GM18951 (cell line): ENCODE measurements around the gene IGFALS.
"Not testable (repeated sequence)": the region's sequence is repeated elsewhere in the genome, so short reads cannot be mapped to it uniquely, and the experiment has no call there.

Experiments
- POLR2A ChIP-seq: IDR thresholded peaks from 4 replicates; pipeline ENCODE4 v1.6.1; 2011; ENCODE audit warnings: mild to moderate bottlenecking; ENCODE audit not compliant: insufficient read length, insufficient read depth; ENCODE audit errors: extremely low read depth
- in situ Hi-C: fragments of 300-500 bp; cut with MboI; formaldehyde crosslinking; loops from one replicate; pipeline ENCODE4 v1.12.0; 2022; ENCODE audit warnings: low sequenced_read_pairs, mixed read lengths, inconsistent platforms; ENCODE audit not compliant: unreplicated experiment

The IGFALS gene

DNA sequence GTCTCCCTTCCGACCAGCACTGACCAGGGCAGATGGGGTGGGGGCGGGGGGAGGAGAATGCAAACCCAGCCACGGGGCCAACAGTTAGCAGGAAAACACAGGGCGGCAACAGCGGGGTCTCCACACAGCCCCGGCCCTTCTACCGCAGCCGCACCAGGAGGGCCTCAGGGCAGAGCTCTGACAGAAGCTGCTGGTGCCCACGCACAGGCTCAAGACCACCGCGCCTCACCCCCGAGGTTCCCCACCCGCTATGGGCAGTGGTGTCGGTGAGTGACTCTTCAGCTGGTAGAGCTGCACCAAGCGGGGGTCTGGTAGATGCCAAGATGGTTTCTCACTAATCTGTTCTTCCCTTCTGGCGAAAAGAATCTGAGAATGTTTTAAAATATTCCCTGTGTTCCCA lies 17.0 kb upstream of the IGFALS start:
- in situ Hi-C loops = no loop called here
- no peak for TF ChIP-seq POLR2A

DNA sequence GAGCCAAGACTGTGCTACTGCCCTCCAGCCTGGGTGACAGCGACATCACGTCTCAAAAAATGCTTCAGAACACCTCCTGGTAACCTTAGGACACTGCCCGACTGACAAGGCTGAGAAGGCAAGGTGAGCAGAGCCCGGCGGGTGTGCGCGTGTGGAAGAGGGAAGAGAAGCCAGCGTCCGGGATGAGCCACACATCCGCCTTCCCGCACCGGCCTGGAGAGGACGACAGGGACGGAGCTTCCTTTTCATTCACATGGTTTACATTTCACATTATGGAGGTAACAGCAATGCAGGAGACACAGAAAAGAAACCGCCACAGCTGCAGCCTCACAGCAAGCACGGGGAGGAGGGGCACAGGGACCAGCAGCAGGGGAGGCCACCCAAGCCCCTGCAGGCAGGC lies 16.6 kb upstream of the IGFALS start:
- in situ Hi-C loops = no loop called here

DNA sequence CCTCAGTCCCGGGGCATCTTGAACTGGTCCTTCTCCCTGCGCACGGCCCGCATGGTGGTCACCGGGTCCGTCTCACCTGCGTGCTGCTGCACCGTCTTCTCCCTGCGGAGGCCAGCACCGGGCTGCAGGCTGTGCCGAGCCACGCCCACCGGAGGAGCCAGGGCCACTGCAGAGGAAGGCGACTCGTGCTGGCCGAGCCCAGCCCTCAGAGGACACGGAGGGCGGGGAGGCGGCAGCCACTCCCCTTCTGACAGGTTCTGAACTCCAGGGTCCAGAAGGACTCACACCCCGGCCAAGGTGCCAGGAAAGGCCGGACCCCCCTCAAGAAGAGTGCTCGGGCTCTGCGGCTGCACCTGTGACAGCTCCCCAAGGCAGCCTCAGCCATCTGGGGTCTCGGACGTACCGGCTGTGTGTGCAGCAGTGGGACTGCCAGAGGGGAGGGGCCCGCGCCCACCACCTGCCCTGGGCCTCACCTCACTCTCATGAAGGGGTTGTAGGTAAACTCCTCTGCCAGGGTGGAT lies 15.8 kb upstream of the IGFALS start:
- in situ Hi-C loops = no loop called here
- TF ChIP-seq POLR2A = no peak

More for the DNA sequence above, 16.6 kb upstream of the IGFALS start:
- TF ChIP-seq POLR2A = no peak

DNA sequence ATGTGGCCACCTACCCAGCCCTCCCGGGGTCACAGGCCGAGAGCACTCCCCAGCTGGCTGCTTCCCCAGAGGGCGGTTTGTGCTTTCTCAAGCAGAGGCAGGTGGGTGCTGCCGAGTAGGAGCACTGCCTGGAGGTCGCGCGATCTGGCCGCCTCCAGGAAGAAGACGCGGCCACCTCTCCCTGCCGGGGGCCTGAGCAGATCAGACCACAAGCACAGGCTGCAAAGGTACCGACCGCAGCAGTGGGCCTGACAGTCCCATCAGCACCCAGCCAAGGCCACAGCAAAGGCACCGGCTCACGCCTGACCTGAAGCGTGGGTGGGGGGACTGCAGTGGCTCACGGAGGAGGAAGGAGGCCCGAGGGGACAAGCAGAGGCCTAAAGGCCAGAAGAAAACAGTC lies 15.2 kb upstream of the IGFALS start:
- in situ Hi-C loops = no loop called here
- no peak for TF ChIP-seq POLR2A

DNA sequence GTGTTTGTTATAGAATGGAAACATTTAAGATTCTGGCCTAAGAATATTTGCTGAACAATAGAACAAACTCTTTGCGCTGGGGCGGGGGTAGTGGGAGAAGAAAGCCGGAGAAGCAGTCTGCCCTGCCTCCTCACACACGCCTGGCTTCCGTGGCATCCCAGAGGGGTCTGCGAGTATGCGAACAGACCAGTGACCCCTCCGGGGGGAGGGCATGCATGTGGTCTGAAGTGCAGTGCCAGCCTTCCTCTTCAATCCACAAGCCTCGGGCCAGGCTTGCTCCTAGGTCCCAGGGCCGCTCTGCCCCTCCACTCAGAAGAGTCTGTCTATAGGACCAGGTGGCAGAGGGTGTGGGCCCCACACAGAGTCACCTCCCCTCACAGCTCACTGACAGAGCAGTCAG lies 14.1 kb upstream of the IGFALS start:
- TF ChIP-seq POLR2A = no peak
- in situ Hi-C loops = no loop called here

DNA sequence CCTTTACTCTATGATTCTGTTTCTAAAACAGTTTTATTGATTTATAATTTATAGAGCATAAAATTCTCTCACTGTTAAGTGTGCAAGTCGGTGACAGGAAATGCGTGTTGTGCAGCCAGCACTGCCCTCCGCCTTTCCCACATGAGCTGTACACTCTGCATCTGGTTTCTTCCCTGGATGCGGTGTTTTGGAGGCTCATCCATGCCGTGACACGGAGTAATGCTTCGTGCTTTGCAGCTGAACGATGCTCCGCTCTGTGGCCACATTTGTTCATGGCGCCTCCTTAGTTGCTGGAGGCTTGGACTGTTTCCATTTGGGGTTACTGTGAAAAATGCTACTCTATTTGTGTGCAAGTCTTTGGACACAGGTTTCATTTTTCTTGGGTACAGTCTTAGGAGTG lies 7.2 kb upstream of the IGFALS start:
- in situ Hi-C loops = no loop called here

DNA sequence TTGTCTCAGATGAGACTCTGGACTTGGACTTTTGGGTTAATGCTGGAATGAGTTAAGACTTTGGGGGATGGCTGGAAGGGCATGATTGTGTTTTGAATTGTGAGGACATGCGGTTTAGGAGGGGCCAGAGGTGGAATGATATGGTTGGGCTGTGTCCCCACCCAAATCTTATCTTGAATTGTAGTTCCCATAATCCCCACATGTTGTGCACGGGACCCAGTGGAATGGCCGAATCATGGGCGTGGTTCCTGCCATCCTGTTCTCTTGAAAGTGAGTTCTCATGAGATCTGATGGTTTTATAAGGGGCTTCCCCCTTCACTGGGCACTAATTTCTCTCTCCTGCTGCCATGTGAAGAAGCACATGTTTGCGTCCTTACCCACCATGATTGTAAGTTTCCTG lies 5.8 kb upstream of the IGFALS start:
- in situ Hi-C loops = not testable (repeated sequence)

More for the DNA sequence above, 7.2 kb upstream of the IGFALS start:
- no peak for TF ChIP-seq POLR2A

DNA sequence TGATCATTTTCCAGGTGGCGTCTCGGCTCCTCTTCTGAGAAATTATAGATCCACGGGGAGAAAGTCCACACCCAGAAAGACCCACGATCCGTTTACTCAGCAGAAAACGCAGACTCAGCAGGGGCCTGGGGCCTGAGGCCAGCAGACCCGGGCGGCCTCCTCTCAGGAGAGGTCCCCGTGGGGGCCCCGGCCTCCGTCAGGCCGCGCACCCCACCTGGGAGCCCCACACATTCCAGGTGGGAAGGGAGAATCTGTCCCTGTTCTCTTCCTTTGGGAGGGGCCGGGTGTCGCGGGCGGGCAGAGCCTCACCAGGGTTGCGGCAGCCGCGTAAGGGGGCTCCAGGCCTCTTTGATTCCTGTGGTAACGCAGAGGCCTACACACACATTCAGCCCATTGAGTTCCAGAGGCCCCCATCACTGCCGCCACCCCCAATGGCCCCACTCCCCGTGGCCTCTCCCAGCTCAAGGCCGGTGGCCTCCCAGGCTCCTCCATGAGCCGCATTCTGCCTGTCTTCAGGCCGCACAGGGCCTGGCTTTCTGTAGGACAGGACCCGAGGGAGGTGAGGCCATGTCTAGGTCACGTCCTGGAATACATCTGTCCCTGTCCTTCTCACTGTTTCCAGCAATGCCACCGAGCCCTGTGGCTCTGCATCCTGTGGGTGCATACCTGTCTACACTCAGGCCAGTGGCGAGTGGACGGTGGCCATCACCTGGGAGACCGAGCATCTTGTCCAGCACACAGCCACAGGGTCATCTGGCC lies 1.6 kb upstream of the IGFALS start:
- in situ Hi-C loops = no loop called here
- TF ChIP-seq POLR2A = no peak

DNA sequence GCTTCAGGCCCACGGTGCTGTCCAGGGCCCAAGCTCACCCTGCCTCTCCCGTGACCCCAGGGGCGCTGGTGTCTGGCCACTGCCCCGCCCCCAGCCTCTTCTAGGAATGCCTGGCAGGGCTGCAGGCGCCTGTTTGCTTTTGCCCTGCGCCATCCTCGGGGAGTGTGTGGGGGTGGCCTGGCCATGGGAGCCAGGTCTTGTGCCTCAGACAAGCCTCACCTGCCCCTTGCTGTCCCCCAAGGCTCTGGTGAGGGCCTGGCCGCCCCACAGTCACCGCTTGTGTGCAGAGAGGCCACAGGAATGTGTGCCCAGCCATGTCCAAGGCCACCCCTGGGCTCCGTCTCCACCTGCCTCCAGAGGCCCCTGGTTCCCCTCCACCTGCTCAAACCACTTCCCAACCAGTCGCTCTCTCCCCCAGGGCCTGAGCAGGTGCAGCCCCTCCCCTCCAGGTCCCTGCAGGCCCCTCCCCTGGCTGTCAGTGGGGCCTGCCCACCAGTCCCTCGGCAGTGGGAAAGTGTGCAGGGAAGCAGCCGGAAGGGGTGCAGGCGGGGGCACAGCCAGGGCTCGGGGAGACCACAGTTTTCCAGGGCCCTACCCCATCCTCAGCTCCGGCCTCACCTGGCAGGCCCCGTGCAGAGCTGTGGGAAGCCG lies 841 bp upstream of the IGFALS start:
- no peak for TF ChIP-seq POLR2A
- in situ Hi-C loops = no loop called here

DNA sequence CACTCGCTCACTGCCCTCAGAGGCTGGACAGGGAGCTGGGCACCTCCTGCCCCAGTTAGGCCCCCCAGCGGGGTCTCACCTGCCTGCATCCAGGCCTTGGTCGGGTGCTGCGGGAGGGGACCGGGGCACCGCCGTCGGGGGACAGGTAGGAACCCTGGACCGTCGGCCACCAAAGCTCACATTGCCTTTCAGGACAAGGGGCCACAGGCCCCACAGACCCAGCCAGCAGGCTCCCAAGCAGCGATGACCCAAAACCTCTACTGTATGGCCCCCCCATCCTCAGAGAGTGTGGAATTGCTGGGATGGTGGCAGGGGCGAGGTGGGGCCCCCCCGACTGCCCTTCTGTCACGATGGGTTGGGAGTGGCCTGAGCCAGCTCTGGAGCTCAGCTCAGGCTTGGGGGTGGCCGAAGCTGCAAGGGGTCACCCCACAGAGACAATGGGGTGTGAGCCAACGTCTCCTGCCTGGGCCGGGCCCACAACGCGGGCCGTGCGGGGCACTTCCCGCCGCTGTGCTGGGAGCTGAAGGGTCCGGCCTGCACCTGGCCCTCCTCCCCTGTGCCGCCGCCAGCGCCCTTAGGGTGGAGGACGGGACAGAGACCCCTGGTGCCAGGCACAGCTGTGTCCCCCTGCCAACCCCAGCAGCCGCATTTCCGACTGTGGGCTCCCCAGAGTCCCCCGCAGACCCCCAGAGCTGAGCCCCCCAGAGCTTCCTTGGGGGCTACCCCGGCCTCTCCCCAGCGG lies 498 bp downstream of the IGFALS start:
- TF ChIP-seq POLR2A = no peak
- in situ Hi-C loops = no loop called here

DNA sequence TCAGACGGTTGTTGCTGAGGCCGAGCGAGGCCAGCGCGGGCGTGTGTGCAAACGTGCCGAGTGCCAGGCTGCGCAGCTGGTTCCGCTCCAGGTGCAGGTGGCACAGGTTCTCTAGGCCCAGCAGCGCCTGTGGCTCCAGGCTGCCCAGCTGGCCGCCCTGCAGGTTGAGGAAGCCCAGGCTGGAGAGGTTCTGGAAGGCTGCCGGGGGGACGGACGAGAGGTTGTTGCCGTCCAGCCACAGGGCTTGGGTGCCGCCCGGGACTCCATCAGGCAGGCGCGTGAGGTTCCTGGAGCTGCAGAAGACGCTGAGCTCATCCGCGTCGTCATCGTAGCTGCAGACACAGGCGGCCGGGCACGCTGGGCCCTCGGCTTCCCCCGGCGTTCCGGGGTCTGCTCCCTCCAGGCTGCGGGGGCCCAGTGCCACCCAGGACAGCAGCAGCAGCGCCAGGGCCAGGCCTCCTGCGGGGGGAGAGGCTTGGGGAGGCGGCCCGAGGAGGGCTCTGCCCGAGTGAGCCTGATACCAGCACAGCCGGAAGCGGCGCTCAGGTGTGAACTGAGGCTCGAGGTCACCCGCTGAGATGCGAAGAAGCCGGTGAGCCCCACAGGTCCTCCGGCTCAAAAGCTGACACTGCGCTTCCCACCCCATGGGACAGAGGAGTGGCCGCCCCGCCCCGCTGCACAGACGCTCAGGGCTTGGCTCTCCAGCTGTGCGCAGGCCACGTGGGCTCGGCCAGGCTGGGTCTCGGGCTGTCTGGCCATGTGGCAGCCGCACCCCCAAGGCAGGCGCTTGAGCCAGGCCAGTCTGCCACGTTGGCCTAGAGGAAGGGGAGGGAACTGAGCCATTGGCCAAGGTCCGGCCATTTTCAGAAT lies 1.3 kb downstream of the IGFALS start:
- in situ Hi-C loops = no loop called here
- no peak for TF ChIP-seq POLR2A

DNA sequence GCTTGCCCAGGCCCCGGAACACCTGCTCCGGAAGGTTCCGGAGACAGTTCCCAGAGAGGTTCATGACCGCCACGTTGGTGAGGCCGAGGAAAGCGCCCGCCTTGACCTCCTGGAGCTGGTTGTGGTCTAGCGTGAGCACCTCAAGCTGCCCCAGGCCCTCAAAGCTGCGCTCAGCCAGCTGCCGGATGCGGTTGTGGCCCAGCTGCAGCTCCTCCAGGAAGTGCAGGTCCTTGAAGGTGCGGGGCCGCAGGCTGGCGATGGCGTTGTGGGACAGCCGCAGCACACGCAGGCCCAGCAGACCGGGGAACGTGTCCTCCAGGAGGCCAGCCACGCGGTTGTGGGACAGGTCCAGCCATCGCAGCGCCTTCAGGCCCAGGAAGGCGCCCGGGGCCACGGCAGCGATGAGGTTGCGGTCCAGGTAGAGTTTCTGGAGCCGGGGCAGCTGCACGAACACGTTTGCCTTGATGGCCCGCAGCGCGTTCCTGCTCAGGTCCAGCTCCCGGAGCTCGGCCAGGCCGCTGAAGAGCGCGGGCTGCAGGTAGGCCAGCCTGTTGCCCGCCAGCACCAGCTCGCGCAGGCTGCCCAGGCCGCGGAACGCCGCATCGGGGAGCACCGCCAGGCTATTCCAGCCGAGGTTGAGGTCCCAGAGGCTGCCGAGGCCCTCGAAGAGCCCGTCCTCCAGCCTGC lies 2.1 kb downstream of the IGFALS start:
- in situ Hi-C loops = no loop called here
- TF ChIP-seq POLR2A = no peak
